ENCODE measurements around the gene SETD3. TPM values are rescaled to one million over a fixed set of nuclear protein-coding genes. Genes with fewer than 3 reads are reported as not detected.

The SETD3 gene
- polyA plus RNA-seq, 1 donor (not counting 4 experiments of a cell fraction or from before 2014, with no cell fraction given): 48.1 TPM

- peaks cover 8 to 32% of the 10 kb centered on the region in 2 experiments for H3K36me3 ChIP-seq (ENCODE audit: control insufficient read depth in 2 of 2, extremely low read depth in 1 of 2, insufficient read depth in 2 of 2, low read length in 2 of 2)
- no peaks in the 10 kb centered on the region for H3K9me1 ChIP-seq (ENCODE audit: control insufficient read depth, extremely low read depth, insufficient read depth, low read length)
- no peak overlapping the region for H2AFZ ChIP-seq (ENCODE audit: control insufficient read depth, low read length)
- dilution Hi-C loops (cut with MboI; ENCODE audit: extremely low pct_ligation_motif_present, low sequenced_read_pairs): no loop called here
- no peaks in the 10 kb centered on the region for H4K20me1 ChIP-seq (ENCODE audit: control insufficient read depth, extremely low read depth, insufficient read depth, low read length)
- H3K4me1 ChIP-seq (ENCODE audit: control insufficient read depth, extremely low read depth, insufficient read depth, low read length): peaks cover 24% of the 10 kb centered on the region
- no peak for FAIRE-seq
- no peak for DNase-seq (ENCODE audit: low read depth, low spot score)
- peaks cover 43% of the 10 kb centered on the region for H3K79me2 ChIP-seq (ENCODE audit: control insufficient read depth, insufficient read depth, low read length)
- no peaks in the 10 kb centered on the region for H3K27me3 ChIP-seq (ENCODE audit: control insufficient read depth, extremely low read depth, insufficient read depth, low read length)
- H3K9ac ChIP-seq (ENCODE audit: control insufficient read depth, extremely low read depth, insufficient read depth, low read length): no peak overlapping the region
- no peak overlapping the region for H3K4me3 ChIP-seq (ENCODE audit: control insufficient read depth in 2 of 3, extremely low read depth in 1 of 3, insufficient read depth in 2 of 3, low read depth in 1 of 3, low read length in 3 of 3)
- H3K27ac ChIP-seq (ENCODE audit: control insufficient read depth, insufficient read depth, low read length): no peak overlapping the region
- H3K9me3 ChIP-seq (ENCODE audit: control insufficient read depth, low read depth, low read length): no peaks in the 10 kb centered on the region
- no peak overlapping the region for H3K4me2 ChIP-seq (ENCODE audit: control insufficient read depth, extremely low read depth, insufficient read depth, low read depth, low read length)
- TF ChIP-seq CTCF (optimal IDR thresholded peaks at IDR 0.05 in 1 of 3, IDR thresholded peaks at IDR 0.05 in 1 of 3, conservative IDR thresholded peaks at IDR 0.05 in 1 of 3; ENCODE audit: extremely low read depth in 1 of 3, insufficient read depth in 2 of 3, low read length in 3 of 3): no peak
- TF ChIP-seq EZH2 (IDR thresholded peaks at IDR 0.05; ENCODE audit: low read length): no peak
These were observed 15.4 kb downstream of the SETD3 start for GRCh38 chr14:99465288-99465687.

- dilution Hi-C loops (cut with MboI; ENCODE audit: extremely low pct_ligation_motif_present, low sequenced_read_pairs): no loop called here
- Histone ChIP-seq H2AFZ (ENCODE audit: control insufficient read depth, low read length) (no peak overlapping the region), H3K4me2 (ENCODE audit: control insufficient read depth, extremely low read depth, insufficient read depth, low read depth, low read length) (no peak overlapping the region), H3K4me1 (ENCODE audit: control insufficient read depth, extremely low read depth, insufficient read depth, low read length) (peaks cover 26% of the 10 kb centered on the region), H3K9me3 (ENCODE audit: control insufficient read depth, low read depth, low read length) (no peaks in the 10 kb centered on the region), H3K36me3 (ENCODE audit: control insufficient read depth in 2 of 2, extremely low read depth in 1 of 2, insufficient read depth in 2 of 2, low read length in 2 of 2) (peaks cover 8 to 32% of the 10 kb centered on the region in 2 experiments), H3K27ac (ENCODE audit: control insufficient read depth, insufficient read depth, low read length) (no peak overlapping the region), H3K27me3 (ENCODE audit: control insufficient read depth, extremely low read depth, insufficient read depth, low read length) (no peaks in the 10 kb centered on the region), H3K79me2 (ENCODE audit: control insufficient read depth, insufficient read depth, low read length) (peaks cover 30% of the 10 kb centered on the region), H3K9ac (ENCODE audit: control insufficient read depth, extremely low read depth, insufficient read depth, low read length) (no peak overlapping the region), H4K20me1 (ENCODE audit: control insufficient read depth, extremely low read depth, insufficient read depth, low read length) (no peaks in the 10 kb centered on the region), H3K9me1 (ENCODE audit: control insufficient read depth, extremely low read depth, insufficient read depth, low read length) (no peaks in the 10 kb centered on the region), H3K4me3 (ENCODE audit: control insufficient read depth in 2 of 3, extremely low read depth in 1 of 3, insufficient read depth in 2 of 3, low read depth in 1 of 3, low read length in 3 of 3) (no peak overlapping the region)
- DNase-seq (ENCODE audit: low read depth, low spot score) (no peak), FAIRE-seq (no peak)
- no peak for TF ChIP-seq EZH2 (IDR thresholded peaks at IDR 0.05; ENCODE audit: low read length)
- no peak for TF ChIP-seq CTCF (optimal IDR thresholded peaks at IDR 0.05 in 1 of 3, IDR thresholded peaks at IDR 0.05 in 1 of 3, conservative IDR thresholded peaks at IDR 0.05 in 1 of 3; ENCODE audit: extremely low read depth in 1 of 3, insufficient read depth in 2 of 3, low read length in 3 of 3)
These were observed 16.7 kb downstream of the SETD3 start for GRCh38 chr14:99463974-99464373.

Measured in keratinocyte (primary cell).